A673 (cell line): ENCODE results near the gene TRIM8.

ENCODE experiments used
- CTCF ChIP-seq: fragments of 300-800, 200-600 bp; sonication (generic); conservative IDR thresholded peaks from 2 replicates; pipeline ENCODE4 v1.5.1; 2017; ENCODE audit warnings: low read depth, mild to moderate bottlenecking, antibody characterized with exemption, low read length, moderate library complexity, mixed read lengths
- EZH2 ChIP-seq: fragments of 200-600 bp; sonication (generic); IDR thresholded peaks from 2 replicates; pipeline ENCODE4 v1.6.1; 2017; ENCODE audit warnings: borderline replicate concordance, low read depth, mild to moderate bottlenecking, mixed read lengths, antibody characterized with exemption, low read length; ENCODE audit not compliant: poor library complexity, severe bottlenecking

GRCh38 chr10:102645741-102646609 lies 1.7 kb downstream of the TRIM8 start:
- TF ChIP-seq CTCF = no peak
- TF ChIP-seq EZH2 = no peak
